ENCODE measurements around the gene ADD3. TPM values are rescaled to one million over a fixed set of nuclear protein-coding genes. Genes with fewer than 3 reads are reported as not detected.

ADD3 gene
- total RNA-seq, 1 donor from 2014 or later = 43.8 TPM

- H3K4me3 ChIP-seq (ENCODE audit: low read depth, low read length) = no peak overlapping the region
- no peak for DNase-seq (ENCODE audit: low read depth)
- no peak for TF ChIP-seq CTCF (conservative IDR thresholded peaks at IDR 0.05; ENCODE audit: low read depth, low read length)
Observed at GRCh38 chr10:109994711-109995577, 12.8 kb upstream of the ADD3 start.

DNA sequence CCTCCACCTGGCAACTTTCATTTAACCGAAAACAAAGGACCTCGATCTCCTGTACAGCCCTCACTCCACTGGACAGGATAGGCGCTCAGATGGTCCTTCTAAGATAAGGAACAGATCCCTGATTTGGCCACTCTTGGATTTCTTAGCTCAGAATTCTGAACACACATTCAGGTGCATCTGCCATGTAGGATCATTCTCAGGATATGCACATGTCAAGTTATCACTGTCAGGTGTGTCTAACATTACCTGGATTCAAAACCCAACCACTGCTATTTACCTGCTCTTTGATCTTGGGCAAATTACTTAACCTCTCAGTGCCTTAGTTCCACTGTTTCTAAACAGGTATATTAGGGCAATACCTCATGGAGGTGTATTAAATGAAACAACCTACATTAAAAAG is 12.2 kb upstream of the ADD3 start:
- no peak for TF ChIP-seq CTCF (conservative IDR thresholded peaks at IDR 0.05; ENCODE audit: low read depth, low read length)
- no peak for DNase-seq (ENCODE audit: low read depth)
- H3K4me3 ChIP-seq (ENCODE audit: low read depth, low read length) = no peak overlapping the region

DNA sequence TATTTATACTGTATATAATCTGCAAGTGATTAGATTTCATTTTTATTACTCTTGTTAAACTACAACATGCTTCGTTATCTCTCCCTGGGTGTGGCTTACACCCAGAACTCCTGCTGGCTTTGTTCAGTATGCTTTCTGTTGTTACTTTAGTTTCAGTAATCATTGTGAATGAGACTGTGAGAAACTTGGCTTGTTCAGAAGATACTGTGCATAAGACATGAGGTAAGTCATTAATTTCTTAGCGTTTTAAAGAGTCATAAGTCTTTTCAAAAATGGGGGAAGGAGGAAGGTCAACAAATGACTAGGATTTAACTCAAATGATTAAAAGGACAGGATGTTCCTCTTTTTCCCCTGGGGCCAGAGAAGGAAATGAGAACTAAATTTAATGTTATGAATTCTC is 11.6 kb upstream of the ADD3 start:
- no peak for TF ChIP-seq CTCF (conservative IDR thresholded peaks at IDR 0.05; ENCODE audit: low read depth, low read length)
- DNase-seq (ENCODE audit: low read depth) = no peak
- H3K4me3 ChIP-seq (ENCODE audit: low read depth, low read length) = no peak overlapping the region

DNA sequence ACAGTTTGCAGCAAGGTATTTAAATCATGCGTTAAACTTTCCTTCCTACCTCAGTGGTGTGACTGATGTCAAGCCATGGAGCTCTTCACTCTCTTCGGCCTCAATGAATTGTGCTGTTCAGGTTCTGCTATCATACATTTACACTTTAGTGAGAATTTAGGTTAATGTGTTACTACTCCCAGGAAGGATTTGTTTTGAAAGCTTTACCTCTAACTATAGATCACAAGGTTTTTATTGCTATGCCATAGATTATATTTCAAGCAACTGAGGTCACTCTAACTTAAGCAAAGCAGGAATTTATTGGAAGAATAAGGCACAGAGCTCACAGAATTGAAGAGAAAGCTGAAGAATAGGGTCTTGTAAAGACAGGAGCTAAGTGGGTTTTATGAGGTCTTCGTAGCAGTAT is 11.0 kb upstream of the ADD3 start:
- no peak for TF ChIP-seq CTCF (conservative IDR thresholded peaks at IDR 0.05; ENCODE audit: low read depth, low read length)

GRCh38 chr10:109997233-109997632 is 10.6 kb upstream of the ADD3 start:
- TF ChIP-seq CTCF (conservative IDR thresholded peaks at IDR 0.05; ENCODE audit: low read depth, low read length) = no peak
- H3K4me3 ChIP-seq (ENCODE audit: low read depth, low read length) = no peak overlapping the region
- DNase-seq (ENCODE audit: low read depth) = no peak

More for the DNA sequence above, 11.0 kb upstream of the ADD3 start:
- H3K4me3 ChIP-seq (ENCODE audit: low read depth, low read length) = no peak overlapping the region
- DNase-seq (ENCODE audit: low read depth) = no peak

DNA sequence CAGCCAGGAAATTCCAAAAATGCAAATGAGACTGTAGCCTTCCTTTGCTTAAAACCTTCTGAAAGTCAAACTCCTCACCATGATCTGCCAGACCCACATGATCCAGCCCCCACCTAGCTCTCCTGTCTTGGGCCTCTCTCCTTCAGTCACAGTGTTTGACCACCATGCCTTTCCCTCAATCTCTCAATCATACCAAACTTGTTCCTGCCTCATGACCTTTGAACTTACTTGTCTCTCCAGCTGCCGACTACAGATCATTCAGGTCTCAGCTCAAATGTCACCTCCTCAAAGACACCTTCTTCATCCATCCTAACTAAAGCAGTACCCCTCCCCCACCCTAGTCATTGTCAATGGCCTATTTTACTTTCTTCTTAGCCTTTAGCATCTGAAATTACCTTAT is 9.3 kb upstream of the ADD3 start:
- H3K4me3 ChIP-seq (ENCODE audit: low read depth, low read length) = no peak overlapping the region
- TF ChIP-seq CTCF (conservative IDR thresholded peaks at IDR 0.05; ENCODE audit: low read depth, low read length) = no peak
- DNase-seq (ENCODE audit: low read depth) = no peak

All from epithelial cell of proximal tubule (primary cell).